Measurements from ENCODE around the gene STK38. TPM values are rescaled to one million over a fixed set of nuclear protein-coding genes. Genes with fewer than 3 reads are reported as not detected.

The STK38 gene
- total RNA-seq, 5 donors from 2014 or later (not counting 1 experiment from before 2014, with no cell fraction given): 90.3 to 164 (median 152) TPM

- Mint-ChIP-seq H3K27ac (peak overlapping the region; percentile 41 to 75), H3K9me3 (no peaks in the 10 kb centered on the region), H3K4me1 (peaks cover 83 to 86% (median 86%) of the 10 kb centered on the region in 3 donors), H3K36me3 (peaks cover 70% of the 10 kb centered on the region), H3K27me3 (no peaks in the 10 kb centered on the region), H3K4me3 (peak overlapping the region in 1 of 3 donors; percentile 17)
- no peak for DNase-seq
- Histone ChIP-seq H3K27ac (ENCODE audit: low read length) (no peak overlapping the region), H3K27me3 (replicated peaks in 1 of 2; ENCODE audit: control insufficient read depth in 2 of 2, extremely low read depth in 1 of 2, insufficient read depth in 2 of 2, low read length in 1 of 2) (no peaks in the 10 kb centered on the region), H3K4me1 (ENCODE audit: control insufficient read depth in 1 of 2, extremely low read depth in 1 of 2, insufficient read depth in 2 of 2, low read length in 2 of 2) (peaks cover 31 to 55% of the 10 kb centered on the region in 2 experiments), H3K9me3 (no peaks in the 10 kb centered on the region), H3K36me3 (ENCODE audit: control insufficient read depth in 2 of 2, extremely low read depth in 1 of 2, insufficient read depth in 1 of 2, low read length in 1 of 2) (peaks cover 12 to 71% of the 10 kb centered on the region in 2 donors), H3K4me3 (ENCODE audit: control insufficient read depth in 1 of 2, extremely low read depth in 1 of 2, low read length in 1 of 2) (no peak overlapping the region)
- 71% methylated on average over 1 of the region's 3 CpGs for WGBS (ENCODE audit: insufficient coverage)
- ATAC-seq (replicated peaks in 1 of 4): no peak
- ChIA-PET CTCF (no interaction called here), POLR2A (interaction anchor here in 1 of 2 donors (0.5 kb wide), 1 partner anchor 114 kb away, joined by 3 read pairs; no protein-coding TSS in a partner anchor)
Measured at GRCh38 chr6:36536873-36537547, 10.3 kb downstream of the STK38 start.

DNA sequence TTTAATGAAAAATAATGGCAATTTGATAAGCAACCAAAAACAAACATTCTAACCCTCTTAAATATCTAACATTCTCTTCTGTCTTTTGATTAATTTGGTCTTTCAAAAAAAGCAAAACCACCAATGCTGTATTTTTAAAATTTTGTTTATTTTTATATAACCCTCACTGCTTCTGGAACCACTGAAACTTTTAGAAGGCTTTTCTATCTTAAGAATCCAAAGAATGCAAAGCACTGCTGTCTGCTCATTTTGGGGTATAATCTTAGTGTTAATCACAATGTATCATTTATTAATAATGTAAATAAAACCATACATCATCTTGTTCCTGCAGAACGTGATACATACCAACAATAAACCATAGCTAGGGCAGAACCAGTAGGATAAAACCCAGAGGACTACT, 14.0 kb downstream of the STK38 start:
- no peaks in the 10 kb centered on the region for H3K27me3 ChIP-seq (replicated peaks in 1 of 2; ENCODE audit: control insufficient read depth in 2 of 2, extremely low read depth in 1 of 2, insufficient read depth in 2 of 2, low read length in 1 of 2)
- H3K27ac Mint-ChIP-seq: peak overlapping the region; percentile 8 to 84

GRCh38 chr6:36526066-36526465, 21.2 kb downstream of the STK38 start:
- Histone ChIP-seq H3K4me1 (ENCODE audit: control insufficient read depth in 1 of 2, extremely low read depth in 1 of 2, insufficient read depth in 2 of 2, low read length in 2 of 2) (peaks cover 8 to 21% of the 10 kb centered on the region in 2 experiments), H3K4me3 (ENCODE audit: control insufficient read depth in 1 of 2, extremely low read depth in 1 of 2, low read length in 1 of 2) (no peak overlapping the region), H3K36me3 (ENCODE audit: control insufficient read depth in 2 of 2, extremely low read depth in 1 of 2, insufficient read depth in 1 of 2, low read length in 1 of 2) (peaks cover 0 to 75% of the 10 kb centered on the region in 2 donors), H3K9me3 (no peaks in the 10 kb centered on the region), H3K27me3 (replicated peaks in 1 of 2; ENCODE audit: control insufficient read depth in 2 of 2, extremely low read depth in 1 of 2, insufficient read depth in 2 of 2, low read length in 1 of 2) (no peaks in the 10 kb centered on the region), H3K27ac (ENCODE audit: low read length) (no peak overlapping the region)
- H3K9me3 Mint-ChIP-seq: no peaks in the 10 kb centered on the region
- CTCF ChIA-PET: no interaction called here
- no peak for ATAC-seq (replicated peaks in 1 of 4)
- H3K27me3 Mint-ChIP-seq: no peaks in the 10 kb centered on the region
- H3K27ac Mint-ChIP-seq: peak overlapping the region in 1 of 2 donors; percentile 7
- POLR2A ChIA-PET: interaction anchor here in 1 of 2 donors (0.6 kb wide), 1 partner anchor 20 kb away, joined by 6 read pairs; no protein-coding TSS in a partner anchor
- peaks cover 52 to 63% (median 56%) of the 10 kb centered on the region in 3 donors for H3K4me1 Mint-ChIP-seq
- DNase-seq: no peak
- peak overlapping the region in 1 of 3 donors; percentile 49 for H3K4me3 Mint-ChIP-seq
- H3K36me3 Mint-ChIP-seq: peaks cover 62% of the 10 kb centered on the region
- no CpG with 5 or more reads among the region's 2 CpGs for WGBS (ENCODE audit: insufficient coverage)

More for the DNA sequence above, 14.0 kb downstream of the STK38 start:
- peaks cover 7 to 70% of the 10 kb centered on the region in 2 donors for H3K36me3 ChIP-seq (ENCODE audit: control insufficient read depth in 2 of 2, extremely low read depth in 1 of 2, insufficient read depth in 1 of 2, low read length in 1 of 2)
- no peak overlapping the region for H3K27ac ChIP-seq (ENCODE audit: low read length)
- no peaks in the 10 kb centered on the region for H3K9me3 ChIP-seq
- ChIA-PET CTCF (interaction anchor here in 1 of 2 donors (0.7 kb wide), 1 partner anchor 14 kb away, joined by 3 read pairs; no protein-coding TSS in a partner anchor), POLR2A (interaction anchor here (0.6 to 1.0 kb wide), 2 partner anchors 11 to 65 kb away, joined by 3 to 4 read pairs; no protein-coding TSS in a partner anchor)
- Mint-ChIP-seq H3K4me1 (peaks cover 84 to 88% (median 85%) of the 10 kb centered on the region in 3 donors), H3K9me3 (no peaks in the 10 kb centered on the region), H3K27me3 (no peaks in the 10 kb centered on the region), H3K4me3 (peak overlapping the region in 1 of 3 donors; percentile 42), H3K36me3 (peaks cover 74% of the 10 kb centered on the region)
- H3K4me3 ChIP-seq (ENCODE audit: control insufficient read depth in 1 of 2, extremely low read depth in 1 of 2, low read length in 1 of 2): no peak overlapping the region
- DNase-seq: no peak
- WGBS (ENCODE audit: insufficient coverage): no CpG with 5 or more reads among the region's 1 CpG
- no peak for ATAC-seq (replicated peaks in 1 of 4)
- peaks cover 10 to 26% of the 10 kb centered on the region in 2 experiments for H3K4me1 ChIP-seq (ENCODE audit: control insufficient read depth in 1 of 2, extremely low read depth in 1 of 2, insufficient read depth in 2 of 2, low read length in 2 of 2)

GRCh38 chr6:36525346-36525745, 21.9 kb downstream of the STK38 start:
- 100% methylated on average over 1 of the region's 2 CpGs for WGBS (ENCODE audit: insufficient coverage)
- H3K4me3 ChIP-seq (ENCODE audit: control insufficient read depth in 1 of 2, extremely low read depth in 1 of 2, low read length in 1 of 2): no peak overlapping the region
- POLR2A ChIA-PET: no interaction called here
- Mint-ChIP-seq H3K27me3 (no peaks in the 10 kb centered on the region), H3K36me3 (peaks cover 63% of the 10 kb centered on the region), H3K4me3 (no peak overlapping the region), H3K9me3 (no peaks in the 10 kb centered on the region), H3K4me1 (peaks cover 52 to 64% (median 56%) of the 10 kb centered on the region in 3 donors), H3K27ac (peak overlapping the region; percentile 39 to 58)
- DNase-seq (no peak), ATAC-seq (replicated peaks in 1 of 4) (no peak)
- no peaks in the 10 kb centered on the region for H3K27me3 ChIP-seq (replicated peaks in 1 of 2; ENCODE audit: control insufficient read depth in 2 of 2, extremely low read depth in 1 of 2, insufficient read depth in 2 of 2, low read length in 1 of 2)
- no peaks in the 10 kb centered on the region for H3K9me3 ChIP-seq
- H3K4me1 ChIP-seq (ENCODE audit: control insufficient read depth in 1 of 2, extremely low read depth in 1 of 2, insufficient read depth in 2 of 2, low read length in 2 of 2): peaks cover 8 to 21% of the 10 kb centered on the region in 2 experiments
- peaks cover 0 to 78% of the 10 kb centered on the region in 2 donors for H3K36me3 ChIP-seq (ENCODE audit: control insufficient read depth in 2 of 2, extremely low read depth in 1 of 2, insufficient read depth in 1 of 2, low read length in 1 of 2)
- H3K27ac ChIP-seq (ENCODE audit: low read length): no peak overlapping the region
- CTCF ChIA-PET: no interaction called here

DNA sequence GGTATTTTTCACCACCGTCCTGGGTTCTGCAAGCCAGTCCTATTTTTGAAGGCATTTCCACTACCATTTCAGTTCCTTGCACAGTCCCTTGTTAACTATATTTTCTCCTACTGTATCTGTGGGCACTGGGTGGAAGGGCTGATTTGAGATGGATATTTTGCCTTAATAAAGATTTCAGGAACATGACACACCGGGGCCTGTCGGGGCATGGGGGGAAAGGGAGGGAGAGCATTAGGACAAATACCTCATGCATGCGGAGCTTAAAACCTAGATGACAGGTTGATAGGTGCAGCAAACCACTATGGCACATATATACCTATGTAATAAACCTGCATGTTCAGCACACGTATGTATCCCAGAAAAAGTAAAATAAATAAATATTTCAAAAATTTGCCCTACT, 22.4 kb downstream of the STK38 start:
- Mint-ChIP-seq H3K27ac (peak overlapping the region; percentile 61 to 68), H3K4me3 (no peak overlapping the region), H3K9me3 (no peaks in the 10 kb centered on the region), H3K36me3 (peaks cover 66% of the 10 kb centered on the region), H3K4me1 (peaks cover 55 to 67% (median 59%) of the 10 kb centered on the region in 3 donors), H3K27me3 (no peaks in the 10 kb centered on the region)
- Histone ChIP-seq H3K9me3 (no peaks in the 10 kb centered on the region), H3K27ac (ENCODE audit: low read length) (no peak overlapping the region), H3K4me1 (ENCODE audit: control insufficient read depth in 1 of 2, extremely low read depth in 1 of 2, insufficient read depth in 2 of 2, low read length in 2 of 2) (peaks cover 10 to 20% of the 10 kb centered on the region in 2 experiments), H3K4me3 (ENCODE audit: control insufficient read depth in 1 of 2, extremely low read depth in 1 of 2, low read length in 1 of 2) (no peak overlapping the region), H3K27me3 (replicated peaks in 1 of 2; ENCODE audit: control insufficient read depth in 2 of 2, extremely low read depth in 1 of 2, insufficient read depth in 2 of 2, low read length in 1 of 2) (no peaks in the 10 kb centered on the region), H3K36me3 (ENCODE audit: control insufficient read depth in 2 of 2, extremely low read depth in 1 of 2, insufficient read depth in 1 of 2, low read length in 1 of 2) (peaks cover 0 to 79% of the 10 kb centered on the region in 2 donors)
- WGBS (ENCODE audit: insufficient coverage): no CpG with 5 or more reads among the region's 5 CpGs
- CTCF ChIA-PET: interaction anchor here in 1 of 2 donors (0.6 kb wide), 1 partner anchor 233 kb away, joined by 7 read pairs; no protein-coding TSS in a partner anchor
- POLR2A ChIA-PET: no interaction called here
- ATAC-seq (replicated peaks in 1 of 4) (no peak), DNase-seq (no peak)

DNA sequence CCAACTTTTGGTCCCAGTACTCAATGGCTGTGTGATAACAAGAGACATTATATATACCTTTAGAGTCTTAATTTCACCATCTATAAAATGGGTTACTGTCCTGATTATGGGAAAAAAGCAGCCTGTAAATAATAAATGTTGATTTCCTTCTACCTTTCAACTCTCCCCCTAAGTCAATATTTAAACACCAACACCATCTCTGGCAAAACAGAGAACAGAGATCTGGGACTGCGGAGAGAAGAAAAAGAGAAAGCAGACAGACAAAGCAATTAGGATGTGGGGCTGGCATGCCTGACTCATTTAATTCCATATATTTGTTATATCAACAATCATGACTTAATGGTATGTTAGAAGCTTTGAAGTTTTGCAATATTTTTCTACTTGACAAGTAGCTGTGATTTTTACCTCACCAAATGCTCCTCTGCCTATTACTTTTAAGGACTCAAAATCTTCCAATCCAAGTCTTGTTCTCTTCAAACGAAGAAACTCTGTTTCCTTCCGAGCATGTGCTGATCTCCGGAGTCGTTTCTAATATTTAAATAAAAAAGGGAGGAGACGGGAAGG, 23.3 kb downstream of the STK38 start:
- DNase-seq (no peak), ATAC-seq (replicated peaks in 1 of 4) (no peak)
- Mint-ChIP-seq H3K4me1 (peaks cover 54 to 67% (median 55%) of the 10 kb centered on the region in 3 donors), H3K27ac (peak overlapping the region; percentile 34 to 44), H3K27me3 (no peaks in the 10 kb centered on the region), H3K4me3 (no peak overlapping the region), H3K9me3 (no peaks in the 10 kb centered on the region), H3K36me3 (peaks cover 65% of the 10 kb centered on the region)
- CTCF ChIA-PET: interaction anchor here (0.6 to 1.1 kb wide), 2 partner anchors 20 to 234 kb away, joined by 3 to 7 read pairs; no protein-coding TSS in a partner anchor
- no peaks in the 10 kb centered on the region for H3K9me3 ChIP-seq
- no peak overlapping the region for H3K27ac ChIP-seq (ENCODE audit: low read length)
- POLR2A ChIA-PET: interaction anchor here in 1 of 2 donors (0.7 kb wide), 1 partner anchor 40 kb away, joined by 5 read pairs; no protein-coding TSS in a partner anchor
- no CpG with 5 or more reads among the region's 6 CpGs for WGBS (ENCODE audit: insufficient coverage)
- H3K36me3 ChIP-seq (ENCODE audit: control insufficient read depth in 2 of 2, extremely low read depth in 1 of 2, insufficient read depth in 1 of 2, low read length in 1 of 2): peaks cover 0 to 82% of the 10 kb centered on the region in 2 donors
- no peaks in the 10 kb centered on the region for H3K27me3 ChIP-seq (replicated peaks in 1 of 2; ENCODE audit: control insufficient read depth in 2 of 2, extremely low read depth in 1 of 2, insufficient read depth in 2 of 2, low read length in 1 of 2)
- H3K4me1 ChIP-seq (ENCODE audit: control insufficient read depth in 1 of 2, extremely low read depth in 1 of 2, insufficient read depth in 2 of 2, low read length in 2 of 2): peaks cover 9 to 22% of the 10 kb centered on the region in 2 experiments
- H3K4me3 ChIP-seq (ENCODE audit: control insufficient read depth in 1 of 2, extremely low read depth in 1 of 2, low read length in 1 of 2): no peak overlapping the region

Data from T-cell (primary cell).